Effector CD4-positive, alpha-beta T cell (primary cell): Measurements from ENCODE around the gene GIT2.

Experiments
- DNase-seq: peaks from one replicate; pipeline ENCODE4 v3.0.0-alpha.2; 2020

Gene GIT2

GRCh38 chr12:109885616-109886015, 110.6 kb downstream of the GIT2 start:
- DNase-seq: no peak

GRCh38 chr12:109883461-109883860, 112.7 kb downstream of the GIT2 start:
- DNase-seq: no peak

GRCh38 chr12:109881752-109882151, 114.4 kb downstream of the GIT2 start:
- DNase-seq: no peak

- no peak for DNase-seq
Measured at GRCh38 chr12:109880938-109881337, 115.2 kb downstream of the GIT2 start.

GRCh38 chr12:109880043-109880931, 115.9 kb downstream of the GIT2 start, which contains the start of gene GLTP:
GLTP (minus strand) TSS chr12:109880541; CDS start chr12:109880374, 167 bp downstream.
- peak; percentile 84 for DNase-seq
